Heart right ventricle (tissue), 16 donors: ENCODE results near the gene SAA1. TPM values are rescaled to one million over a fixed set of nuclear protein-coding genes. Genes with fewer than 3 reads are reported as not detected.

ENCODE experiments used
- ATAC-seq, 8 donors: fragments of 200-7000 bp; cut with Tn5 transposase; one replicate each; pipeline ENCODE4 v1.9.1; 2020; ENCODE audit warnings: mild to moderate bottlenecking in 8 of 8, moderate library complexity in 8 of 8, moderate number of reproducible peaks in 1 of 8
- DNase-seq, 2 donors: peaks; one replicate each; pipeline ENCODE4 v3.0.0-alpha.2; 2020
- H3K27ac ChIP-seq, 10 donors: fragments of 200-600 bp; sonication (generic) in 2 of 10; one replicate each; pipeline versions ENCODE4 v1.5.0 to v1.8.0; 2020 to 2022; ENCODE audit warnings: mild to moderate bottlenecking in 3 of 10
- H3K27me3 ChIP-seq, 7 donors: fragments of 200-600 bp; one replicate each; pipeline ENCODE4 v1.8.0; 2021 to 2022; ENCODE audit warnings: mild to moderate bottlenecking in 2 of 7
- H3K36me3 ChIP-seq, 9 donors: fragments of 200-600 bp; sonication (generic) in 1 of 9; one replicate each; pipeline versions ENCODE4 v1.5.0 to v1.8.0; 2020 to 2022; ENCODE audit warnings: mild to moderate bottlenecking in 2 of 9
- H3K4me1 ChIP-seq, 9 donors: fragments of 200-600 bp; sonication (generic) in 1 of 9; one replicate each; pipeline versions ENCODE4 v1.5.0 to v1.8.0; 2020 to 2022; ENCODE audit warnings: mild to moderate bottlenecking in 4 of 9
- H3K4me3 ChIP-seq, 10 donors: fragments of 200-600 bp; sonication (generic) in 2 of 10; one replicate each; pipeline versions ENCODE4 v1.5.0 to v1.8.0; 2020 to 2022; ENCODE audit warnings: mild to moderate bottlenecking in 7 of 10, moderate library complexity in 2 of 10
- H3K9me3 ChIP-seq, 11 donors: fragments of 200-600 bp in 10 of 11; sonication (generic) in 2 of 11; one replicate each; pipeline versions ENCODE4 v1.5.0 to v1.8.0; 2013 to 2022; ENCODE audit warnings: mild to moderate bottlenecking in 2 of 11, control low read depth in 1 of 11, moderate library complexity in 1 of 11
- WGBS, 2 donors: extraction: QIAGEN DNeasy Blood & Tissue Kit; methylation state at CpG; one replicate each; pipeline ENCODE4 v1.1.7; 2013; ENCODE audit warnings: inconsistent platforms in 1 of 2; 5-methylcytosine and 5-hydroxymethylcytosine counted together
- intact Hi-C, 10 donors: fragments of 100-400 bp; cut with DNase I; formaldehyde crosslinking; loops; one replicate each; pipeline versions ENCODE4 v1.11.1 to v1.14.2; 2022
- polyA plus RNA-seq, 2 donors: library from polyadenylated mRNA; stranded (reverse); fragments of 200-250 nt; gene quantifications; one replicate each; pipeline ENCODE4 v1.2.3, GENCODE V29; 2013
- total RNA-seq, 10 donors: library from RNA; stranded (reverse); fragmentation: NEBNext Ultra II Directional in 3 of 10; extraction: Animal tissue kit (Norgen Biotek cat#: 25700) in 3 of 10; gene quantifications; one replicate each; pipeline versions ENCODE4 v1.2.1 to v1.2.4, GENCODE V29; 2021 to 2023
- TF ChIP-seq, protein P1 (sequence below), 9 donors: fragments of 200-600 bp; sonication (generic) in 2 of 9; IDR thresholded peaks; one replicate each; pipeline versions ENCODE4 v1.5.0 to v1.8.0; 2021 to 2022; ENCODE audit warnings: antibody characterized with exemption in 9 of 9, mild to moderate bottlenecking in 5 of 9, moderate library complexity in 1 of 9
- donor health status: Arrhythmogenic right ventricular cardiomyopathy.
- donor health status: ischemic (EF 13 %, LVEDD 7.1; RV severe dilation, severe dysfunction).
- donor health status: healthy with polysubstance abuse.
- donor health status: DM: no; HTN: yes; CAD: no.
- donor health status: DM: no; HTN: no; CAD: no.
- donor health status: ischemic (EF 25% LVEDD 6.9; RV normal size, moderate dysfunction).
- donor health status: ischemic (EF 25% LVEDD 5.7; RV mildly dilated, moderate dysfunction).
- donor health status: healthy.
- donor health status: DM: yes; HTN: yes; CAD: no.
- donor health status: Ischemic cardiomyopathy.
- donor health status: ischemic (EF 35%, LVEDD 5.7; RV mildly dilated, moderate dysfunction).
- donor health status: nonischemic (EF 11% LVEDD 7.7; RV severe dilation, severe dysfunction).
- donor health status: DM: yes; HTN: yes; CAD: no.
- donor health status: PGD.
- donor health status: ischemic (EF 29% LVEDD 5.4; RV normal size, mild dysfunction).
- donor health status: nonischemic (EF 23%, LVEDD 6.1; RV moderate dilation, normal function).

SAA1 gene
- total and polyA plus RNA-seq, 12 donors = 0.57 to 29.0 (median 1.9) TPM; not detected in 2

GRCh38 chr11:18317551-18317950 lies 51.5 kb downstream of the SAA1 start:
- TF ChIP-seq, protein P1, sequence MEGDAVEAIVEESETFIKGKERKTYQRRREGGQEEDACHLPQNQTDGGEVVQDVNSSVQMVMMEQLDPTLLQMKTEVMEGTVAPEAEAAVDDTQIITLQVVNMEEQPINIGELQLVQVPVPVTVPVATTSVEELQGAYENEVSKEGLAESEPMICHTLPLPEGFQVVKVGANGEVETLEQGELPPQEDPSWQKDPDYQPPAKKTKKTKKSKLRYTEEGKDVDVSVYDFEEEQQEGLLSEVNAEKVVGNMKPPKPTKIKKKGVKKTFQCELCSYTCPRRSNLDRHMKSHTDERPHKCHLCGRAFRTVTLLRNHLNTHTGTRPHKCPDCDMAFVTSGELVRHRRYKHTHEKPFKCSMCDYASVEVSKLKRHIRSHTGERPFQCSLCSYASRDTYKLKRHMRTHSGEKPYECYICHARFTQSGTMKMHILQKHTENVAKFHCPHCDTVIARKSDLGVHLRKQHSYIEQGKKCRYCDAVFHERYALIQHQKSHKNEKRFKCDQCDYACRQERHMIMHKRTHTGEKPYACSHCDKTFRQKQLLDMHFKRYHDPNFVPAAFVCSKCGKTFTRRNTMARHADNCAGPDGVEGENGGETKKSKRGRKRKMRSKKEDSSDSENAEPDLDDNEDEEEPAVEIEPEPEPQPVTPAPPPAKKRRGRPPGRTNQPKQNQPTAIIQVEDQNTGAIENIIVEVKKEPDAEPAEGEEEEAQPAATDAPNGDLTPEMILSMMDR (IDR thresholded peaks at IDR 0.05) = no peak
- intact Hi-C loops = no loop called here
- WGBS, 2 donors = 93 to 95% methylated on average over 4 of the region's 4 CpGs
- H3K27me3 ChIP-seq = no peaks in the 10 kb centered on the region
- no peak overlapping the region for H3K4me3 ChIP-seq
- H3K27ac ChIP-seq = no peak overlapping the region
- ATAC-seq (no peak), DNase-seq (no peak)
- H3K4me1 ChIP-seq = peaks cover 0 to 55% (median 27%) of the 10 kb centered on the region in 9 donors
- H3K9me3 ChIP-seq = no peaks in the 10 kb centered on the region
- H3K36me3 ChIP-seq = peaks cover 0 to 18% (median 0%) of the 10 kb centered on the region in 9 donors

Other genes starting within 250 kb of the SAA1 start
- gene TPH1, start 220.0 kb upstream of the SAA1 start, total RNA-seq = under 1 TPM; 0.04 to 0.16 (median 0.07) TPM
- under 1 TPM; 0.03 to 0.29 TPM for gene TPH1, start 220.0 kb upstream of the SAA1 start, polyA plus RNA-seq
- 10 to 100 TPM in 1 of 10 donors, 1 to 10 TPM in 9; 4.9 to 11.8 (median 7.1) TPM for gene SAAL1, start 160.2 kb upstream of the SAA1 start, total RNA-seq
- 10 to 100 TPM in 1 of 2 donors, 1 to 10 TPM in 1; 6.5 to 16.5 TPM for gene SAAL1, start 160.2 kb upstream of the SAA1 start, polyA plus RNA-seq
- gene MRGPRX3, start 133.7 kb upstream of the SAA1 start, total RNA-seq = not detected
- not detected for gene MRGPRX3, start 133.7 kb upstream of the SAA1 start, polyA plus RNA-seq
- gene MRGPRX4, start 93.4 kb upstream of the SAA1 start, total RNA-seq = not detected
- not detected for gene MRGPRX4, start 93.4 kb upstream of the SAA1 start, polyA plus RNA-seq
- gene SAA4, start 29.5 kb upstream of the SAA1 start, total RNA-seq = not detected
- gene SAA4, start 29.5 kb upstream of the SAA1 start, polyA plus RNA-seq = not detected
- gene SAA2, start 17.6 kb upstream of the SAA1 start, total RNA-seq = 1 to 10 TPM in 2 of 10 donors, under 1 TPM in 2, not detected in 6; 0.61 to 4.1 (median 1.7) TPM
- gene SAA2, start 17.6 kb upstream of the SAA1 start, polyA plus RNA-seq = 1 to 10 TPM in 1 of 2 donors, not detected in 1; 2.1 TPM
- 10 to 100 TPM in 9 of 10 donors, 1 to 10 TPM in 1; 9.9 to 14.9 (median 12.5) TPM for gene HPS5, start 55.9 kb downstream of the SAA1 start, total RNA-seq
- gene HPS5, start 55.9 kb downstream of the SAA1 start, polyA plus RNA-seq = 1 to 10 TPM; 5.3 to 5.5 TPM
- gene GTF2H1, start 56.3 kb downstream of the SAA1 start, total RNA-seq = 10 to 100 TPM; 19.6 to 27.9 (median 25.2) TPM
- 10 to 100 TPM; 14.9 to 15.5 TPM for gene GTF2H1, start 56.3 kb downstream of the SAA1 start, polyA plus RNA-seq
- gene LDHA, start 128.3 kb downstream of the SAA1 start, total RNA-seq = 100 to 1,000 TPM; 165 to 918 (median 298) TPM
- 100 to 1,000 TPM; 121 to 840 TPM for gene LDHA, start 128.3 kb downstream of the SAA1 start, polyA plus RNA-seq
- gene LDHC, start 146.1 kb downstream of the SAA1 start, total RNA-seq = 1 to 10 TPM in 3 of 10 donors, under 1 TPM in 1, not detected in 6; 0.37 to 3.1 (median 2.6) TPM
- under 1 TPM in 1 of 2 donors, not detected in 1; 0.37 TPM for gene LDHC, start 146.1 kb downstream of the SAA1 start, polyA plus RNA-seq
- not detected for gene LDHAL6A, start 189.6 kb downstream of the SAA1 start, total RNA-seq
- not detected for gene LDHAL6A, start 189.6 kb downstream of the SAA1 start, polyA plus RNA-seq